IMR-90 (cell line): ENCODE measurements around the gene OR51A2. TPM values are rescaled to one million over a fixed set of nuclear protein-coding genes. Genes with fewer than 3 reads are reported as not detected.

Experiments
- ATAC-seq: fragments of 200-7000 bp; cut with Tn5 transposase; 2 replicates; pipeline ENCODE4 v1.9.1; 2020; ENCODE audit warnings: low read depth, mild to moderate bottlenecking, moderate library complexity
- BruUV-seq: library from RNA; stranded (reverse); fragments of 400-500 nt; replicated peaks from 2 replicates; lab custom pipeline; 2021; lab: Mats Ljungman, UMichigan
- CTCF ChIA-PET: fragments of 300-600 bp; formaldehyde crosslinking; extraction: SDS; loops from one replicate; lab custom pipeline; 2021; ENCODE audit warnings: antibody characterized with exemption; lab: Yijun Ruan, JAX
- POLR2A ChIA-PET: fragments of 300-600 bp; sonication (Branson Sonifier 250); formaldehyde crosslinking; loops from one replicate; lab custom pipeline; 2022; ENCODE audit warnings: antibody characterized with exemption; ENCODE audit not compliant: unreplicated experiment; lab: Charles Lee
- DNase-seq: peaks from one replicate; pipeline ENCODE4 v3.0.0; 2013
- H2AFZ ChIP-seq: replicated peaks from 2 replicates; pipeline ENCODE3; 2013; ENCODE audit warnings: low read length, mild to moderate bottlenecking; ENCODE audit not compliant: poor library complexity
- H2AK5ac ChIP-seq: 2 replicates; pipeline ENCODE4 v1.6.1; 2013; ENCODE audit warnings: low read depth, low read length, inconsistent platforms
- H2AK9ac ChIP-seq: replicated peaks from 2 replicates; pipeline ENCODE3; 2013; ENCODE audit warnings: mild to moderate bottlenecking, low read depth, low read length, moderate library complexity; ENCODE audit not compliant: poor library complexity
- H2BK120ac ChIP-seq: 2 replicates; pipeline ENCODE4 v1.6.1; 2013; ENCODE audit warnings: low read depth, low read length, inconsistent platforms
- H2BK15ac ChIP-seq: 3 replicates; pipeline ENCODE4 v1.6.1; 2013; ENCODE audit warnings: low read depth, low read length, inconsistent platforms
- H2BK20ac ChIP-seq: 2 replicates; pipeline ENCODE4 v1.6.1; 2013; ENCODE audit warnings: low read depth, mild to moderate bottlenecking, inconsistent platforms, low read length, moderate library complexity
- H2BK5ac ChIP-seq: 2 replicates; pipeline ENCODE4 v1.6.1; 2013; ENCODE audit warnings: mild to moderate bottlenecking, low read depth, low read length, inconsistent platforms; ENCODE audit not compliant: poor library complexity, severe bottlenecking
- H3K14ac ChIP-seq: replicated peaks from 2 replicates; pipeline ENCODE4 v1.6.1; 2013; ENCODE audit warnings: low read depth, low read length, inconsistent platforms
- H3K18ac ChIP-seq: 2 replicates; pipeline ENCODE4 v1.6.1; 2013; ENCODE audit warnings: low read depth, low read length, control low read depth
- H3K23ac ChIP-seq: 2 replicates; pipeline ENCODE4 v1.6.1; 2013; ENCODE audit warnings: low read depth, low read length, inconsistent platforms
- H3K27ac ChIP-seq: 2 replicates; pipeline ENCODE4 v1.5.1; 2013; ENCODE audit warnings: mild to moderate bottlenecking, control low read depth, low read length; ENCODE audit not compliant: insufficient read depth
- H3K27me3 ChIP-seq: 2 replicates; pipeline ENCODE4 v1.6.1; 2013; ENCODE audit warnings: low read length; ENCODE audit not compliant: control insufficient read depth, insufficient read depth
- H3K36me3 ChIP-seq: 2 replicates; pipeline ENCODE4 v1.6.1; 2013; ENCODE audit warnings: low read length, mixed read lengths; ENCODE audit not compliant: control insufficient read depth, insufficient read depth
- H3K4ac ChIP-seq: 2 replicates; pipeline ENCODE4 v1.6.1; 2013; ENCODE audit warnings: low read depth, low read length, inconsistent platforms
- H3K4me1 ChIP-seq: 2 replicates; pipeline ENCODE4 v1.6.1; 2013; ENCODE audit warnings: low read length, mixed read lengths; ENCODE audit not compliant: control insufficient read depth, insufficient read depth
- H3K4me2 ChIP-seq: 2 replicates; pipeline ENCODE4 v1.6.1; 2013; ENCODE audit warnings: low read depth, mild to moderate bottlenecking, control low read depth, low read length, moderate library complexity
- H3K4me3 ChIP-seq: 2 replicates; pipeline ENCODE4 v1.5.1; 2013; ENCODE audit warnings: low read depth, mild to moderate bottlenecking, control low read depth, low read length, moderate library complexity; ENCODE audit not compliant: insufficient read depth
- H3K56ac ChIP-seq: 2 replicates; pipeline ENCODE4 v1.6.1; 2013; ENCODE audit warnings: low read length, inconsistent platforms; ENCODE audit not compliant: insufficient read depth; ENCODE audit errors: extremely low read depth
- H3K79me1 ChIP-seq, 2 experiments: 2 replicates each; pipeline ENCODE4 v1.6.1; 2013; ENCODE audit warnings: low read length in 2 of 2, inconsistent platforms in 1 of 2, low read depth in 1 of 2
- H3K9ac ChIP-seq: 2 replicates; pipeline ENCODE4 v1.6.1; 2013; ENCODE audit warnings: low read depth, low read length, control low read depth
- H3K9me1 ChIP-seq: 2 replicates; pipeline ENCODE4 v1.6.1; 2013; ENCODE audit warnings: low read length, inconsistent platforms; ENCODE audit not compliant: insufficient read depth
- H3K9me3 ChIP-seq: 2 replicates; pipeline ENCODE4 v1.6.1; 2013; ENCODE audit warnings: low read length; ENCODE audit not compliant: control insufficient read depth, insufficient read depth
- H4K20me1 ChIP-seq: 2 replicates; pipeline ENCODE4 v1.6.1; 2013; ENCODE audit warnings: low read length, inconsistent platforms; ENCODE audit not compliant: insufficient read depth
- H4K5ac ChIP-seq: 2 replicates; pipeline ENCODE4 v1.6.1; 2013; ENCODE audit warnings: mild to moderate bottlenecking, low read depth, low read length, control low read depth
- H4K8ac ChIP-seq, 2 experiments: 2 replicates each; pipeline ENCODE4 v1.6.1; 2013; ENCODE audit warnings: low read depth in 2 of 2, low read length in 2 of 2, control low read depth in 1 of 2, inconsistent platforms in 1 of 2
- H4K91ac ChIP-seq: 2 replicates; pipeline ENCODE4 v1.6.1; 2013; ENCODE audit warnings: low read depth, low read length, inconsistent platforms; ENCODE audit not compliant: insufficient read depth
- BHLHE40 ChIP-seq: fragments of 150-350 bp; IDR thresholded peaks from 2 replicates; pipeline ENCODE4 v1.6.1; 2016; ENCODE audit warnings: mild to moderate bottlenecking, low read depth, low read length
- CEBPB ChIP-seq: IDR thresholded peaks from 2 replicates; pipeline ENCODE4 v1.6.1; 2012; ENCODE audit warnings: low read depth, low read length, improper control_type of control experiment
- CHD1 ChIP-seq: IDR thresholded peaks from 2 replicates; pipeline ENCODE4 v1.6.1; 2012; ENCODE audit warnings: low read depth, low read length, improper control_type of control experiment
- MAZ ChIP-seq: IDR thresholded peaks from 2 replicates; pipeline ENCODE4 v1.6.1; 2012; ENCODE audit warnings: low read depth, mild to moderate bottlenecking, low read length, improper control_type of control experiment, moderate library complexity, borderline replicate concordance
- MXI1 ChIP-seq: IDR thresholded peaks from 2 replicates; pipeline ENCODE4 v1.6.1; 2012; ENCODE audit warnings: low read depth, mild to moderate bottlenecking, low read length, moderate library complexity, borderline replicate concordance
- POLR2A ChIP-seq: IDR thresholded peaks from 2 replicates; pipeline ENCODE4 v1.6.1; 2012; ENCODE audit warnings: mild to moderate bottlenecking, low read depth, low read length
- RAD21 ChIP-seq: IDR thresholded peaks from 2 replicates; pipeline ENCODE4 v1.6.1; 2012; ENCODE audit warnings: low read length, improper control_type of control experiment
- RCOR1 ChIP-seq: IDR thresholded peaks from 2 replicates; pipeline ENCODE4 v1.6.1; 2012; ENCODE audit warnings: mild to moderate bottlenecking, low read length, improper control_type of control experiment; ENCODE audit not compliant: insufficient replicate concordance
- RFX5 ChIP-seq: IDR thresholded peaks from 2 replicates; pipeline ENCODE4 v1.8.0; 2012; ENCODE audit warnings: low read depth, mild to moderate bottlenecking, low read length, moderate library complexity
- SMC3 ChIP-seq: fragments of 150-350 bp; IDR thresholded peaks from 2 replicates; pipeline ENCODE4 v1.6.1; 2016; ENCODE audit warnings: low read depth, mild to moderate bottlenecking, antibody characterized with exemption, low read length, moderate library complexity
- WGBS, 2 experiments: methylation state at CpG; one replicate each; pipeline versions ENCODE4 v1.1.5 to v1.1.7; 2013; ENCODE audit warnings: missing lambda C conversion rate in 2 of 2; ENCODE audit not compliant: insufficient read length in 1 of 2; ENCODE audit errors: extremely low coverage in 2 of 2; 5-methylcytosine and 5-hydroxymethylcytosine counted together
- dilution Hi-C: fragments of 300-500 bp; cut with HindIII; formaldehyde crosslinking; loops from one replicate; pipeline ENCODE4 v1.14.3; 2018; ENCODE audit warnings: low sequenced_read_pairs; ENCODE audit not compliant: unreplicated experiment
- in situ Hi-C: fragments of 300-500 bp; cut with MboI; formaldehyde crosslinking; loops from 3 replicates; pipeline ENCODE4 v1.14.3; 2019; ENCODE audit warnings: low sequenced_read_pairs, inconsistent platforms, mixed read lengths
- intact Hi-C: fragments of 100-400 bp; cut with micrococcal nuclease; formaldehyde crosslinking; loops from 2 replicates; pipeline ENCODE4 v1.10.0; 2022
- polyA plus RNA-seq, 3 experiments: library from polyadenylated mRNA; depleted of rRNA; stranded (reverse); fragments of >200 nt; gene quantifications; 2 replicates each; pipeline ENCODE4 v1.2.3, GENCODE V29; 2012; ENCODE audit warnings: low replicate concordance in 1 of 3
- total RNA-seq: library from RNA; depleted of rRNA; stranded (reverse); fragments of >200 nt; gene quantifications from 2 replicates; pipeline ENCODE4 v1.2.3, GENCODE V29; 2012
- TF ChIP-seq, protein P1 (sequence below): fragments of 150-350 bp; IDR thresholded peaks from 2 replicates; pipeline ENCODE4 v1.6.1; 2017; ENCODE audit warnings: mild to moderate bottlenecking, antibody characterized with exemption, low read length, low read depth
- TF ChIP-seq, protein P2 (sequence below): conservative IDR thresholded peaks from 2 replicates; pipeline ENCODE4 v1.5.1; 2012; ENCODE audit warnings: mild to moderate bottlenecking, low read depth, low read length, improper control_type of control experiment
- TF ChIP-seq, protein P3 (sequence below): fragments of 150-350 bp; IDR thresholded peaks from 2 replicates; pipeline ENCODE4 v1.6.1; 2016; ENCODE audit warnings: low read depth, mild to moderate bottlenecking, low read length, moderate library complexity, borderline replicate concordance

Gene OR51A2
- total and polyA plus RNA-seq, 2 of the 4 experiments (the other 2 are of a cell fraction) = not detected

DNA sequence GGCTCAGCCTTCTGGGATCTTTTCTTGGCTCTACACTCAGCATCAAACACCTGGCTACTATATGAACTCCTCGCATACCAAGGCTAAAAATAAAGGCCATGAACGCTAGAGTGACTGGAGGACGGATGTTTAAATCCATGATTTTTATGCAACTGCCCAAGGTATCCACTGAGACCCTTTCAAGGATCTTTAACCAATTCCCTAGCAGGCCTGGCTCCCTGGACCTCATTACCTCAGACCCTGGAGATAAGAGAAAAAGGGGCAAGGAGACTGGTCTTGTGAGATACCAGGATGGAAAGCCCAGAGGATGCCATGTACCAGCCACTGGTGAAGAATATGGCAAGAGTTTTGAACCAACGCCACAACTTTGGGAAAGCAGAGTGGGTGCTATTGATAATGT is 36.3 kb downstream of the OR51A2 start, which contains the start of gene OR51G2:
OR51G2 (minus strand) TSS at position 101 of the 400 bp plus-strand sequence. CDS start 3,687 bp downstream, outside the sequence.
- Histone ChIP-seq H3K27me3 (peaks cover 3% of the 10 kb centered on the region; the same call in 1 of the 2 replicates), H3K36me3 (no peaks in the 10 kb centered on the region), H4K20me1 (no peaks in the 10 kb centered on the region), H3K4me2 (no peak within 1 kb of the TSS), H3K18ac (no peak within 1 kb of the TSS), H2BK5ac (no peak within 1 kb of the TSS), H3K4me1 (no peaks in the 10 kb centered on the region), H3K79me1 (no peaks in the 10 kb centered on the region), H2BK120ac (no peak within 1 kb of the TSS), H3K23ac (no peak within 1 kb of the TSS), H3K14ac (no peak within 1 kb of the TSS), H2AK9ac (no peak within 1 kb of the TSS), H2BK15ac (no peak within 1 kb of the TSS), H3K27ac (no peak within 1 kb of the TSS), H3K4ac (no peak within 1 kb of the TSS), H3K56ac (no peak within 1 kb of the TSS), H3K9me3 (no peaks in the 10 kb centered on the region), H3K9ac (no peak within 1 kb of the TSS), H2AK5ac (no peak within 1 kb of the TSS), H3K4me3 (no peak within 1 kb of the TSS), H3K9me1 (no peaks in the 10 kb centered on the region), H2BK20ac (no peak within 1 kb of the TSS), H4K5ac (no peak within 1 kb of the TSS), H4K91ac (no peak within 1 kb of the TSS), H2AFZ (no peak within 1 kb of the TSS), H4K8ac (no peak within 1 kb of the TSS)
- DNase-seq = no peak
- no peak for ATAC-seq
- dilution Hi-C loops = no loop called here
- no CpG with 5 or more reads among the region's 4 CpGs for WGBS, 2 experiments
- TF ChIP-seq CHD1 (no peak), BHLHE40 (no peak), MAZ (no peak), CEBPB (no peak), POLR2A (no peak), RFX5 (no peak), RCOR1 (no peak), MXI1 (no peak), RAD21 (no peak), SMC3 (no peak)
- TF ChIP-seq, protein P1, sequence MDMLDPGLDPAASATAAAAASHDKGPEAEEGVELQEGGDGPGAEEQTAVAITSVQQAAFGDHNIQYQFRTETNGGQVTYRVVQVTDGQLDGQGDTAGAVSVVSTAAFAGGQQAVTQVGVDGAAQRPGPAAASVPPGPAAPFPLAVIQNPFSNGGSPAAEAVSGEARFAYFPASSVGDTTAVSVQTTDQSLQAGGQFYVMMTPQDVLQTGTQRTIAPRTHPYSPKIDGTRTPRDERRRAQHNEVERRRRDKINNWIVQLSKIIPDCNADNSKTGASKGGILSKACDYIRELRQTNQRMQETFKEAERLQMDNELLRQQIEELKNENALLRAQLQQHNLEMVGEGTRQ = no peak
- TF ChIP-seq, protein P2, sequence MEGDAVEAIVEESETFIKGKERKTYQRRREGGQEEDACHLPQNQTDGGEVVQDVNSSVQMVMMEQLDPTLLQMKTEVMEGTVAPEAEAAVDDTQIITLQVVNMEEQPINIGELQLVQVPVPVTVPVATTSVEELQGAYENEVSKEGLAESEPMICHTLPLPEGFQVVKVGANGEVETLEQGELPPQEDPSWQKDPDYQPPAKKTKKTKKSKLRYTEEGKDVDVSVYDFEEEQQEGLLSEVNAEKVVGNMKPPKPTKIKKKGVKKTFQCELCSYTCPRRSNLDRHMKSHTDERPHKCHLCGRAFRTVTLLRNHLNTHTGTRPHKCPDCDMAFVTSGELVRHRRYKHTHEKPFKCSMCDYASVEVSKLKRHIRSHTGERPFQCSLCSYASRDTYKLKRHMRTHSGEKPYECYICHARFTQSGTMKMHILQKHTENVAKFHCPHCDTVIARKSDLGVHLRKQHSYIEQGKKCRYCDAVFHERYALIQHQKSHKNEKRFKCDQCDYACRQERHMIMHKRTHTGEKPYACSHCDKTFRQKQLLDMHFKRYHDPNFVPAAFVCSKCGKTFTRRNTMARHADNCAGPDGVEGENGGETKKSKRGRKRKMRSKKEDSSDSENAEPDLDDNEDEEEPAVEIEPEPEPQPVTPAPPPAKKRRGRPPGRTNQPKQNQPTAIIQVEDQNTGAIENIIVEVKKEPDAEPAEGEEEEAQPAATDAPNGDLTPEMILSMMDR = no peak
- TF ChIP-seq, protein P3, sequence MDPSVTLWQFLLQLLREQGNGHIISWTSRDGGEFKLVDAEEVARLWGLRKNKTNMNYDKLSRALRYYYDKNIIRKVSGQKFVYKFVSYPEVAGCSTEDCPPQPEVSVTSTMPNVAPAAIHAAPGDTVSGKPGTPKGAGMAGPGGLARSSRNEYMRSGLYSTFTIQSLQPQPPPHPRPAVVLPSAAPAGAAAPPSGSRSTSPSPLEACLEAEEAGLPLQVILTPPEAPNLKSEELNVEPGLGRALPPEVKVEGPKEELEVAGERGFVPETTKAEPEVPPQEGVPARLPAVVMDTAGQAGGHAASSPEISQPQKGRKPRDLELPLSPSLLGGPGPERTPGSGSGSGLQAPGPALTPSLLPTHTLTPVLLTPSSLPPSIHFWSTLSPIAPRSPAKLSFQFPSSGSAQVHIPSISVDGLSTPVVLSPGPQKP = no peak
- in situ Hi-C loops = no loop called here
- ChIA-PET CTCF (no interaction called here), POLR2A (no interaction called here)
- no TSS peak for BruUV-seq
- intact Hi-C loops = no loop called here
